DND-41 (cell line): ENCODE measurements around the gene PARP6.

ENCODE experiments used
- ATAC-seq: fragments of 200-7000 bp; cut with Tn5 transposase; 3 replicates; pipeline ENCODE4 v1.9.1; 2021; ENCODE audit warnings: low read depth; ENCODE audit not compliant: insufficient read depth
- DNase-seq: peaks from one replicate; pipeline ENCODE4 v3.0.0-alpha.2; 2020
- H2AFZ ChIP-seq: 2 replicates; pipeline ENCODE4 v1.6.0; 2012; ENCODE audit warnings: low read depth, low read length
- H3K27ac ChIP-seq: 2 replicates; pipeline ENCODE4 v1.5.1; 2012; ENCODE audit warnings: low read length, inconsistent platforms
- H3K27me3 ChIP-seq: fragments of 200-600 bp; sonication (generic); 2 replicates; pipeline ENCODE4 v1.6.0; 2012; ENCODE audit warnings: low read length, mild to moderate bottlenecking, inconsistent platforms; ENCODE audit not compliant: insufficient read depth, poor library complexity
- H3K36me3 ChIP-seq: 2 replicates; pipeline ENCODE4 v1.5.1; 2012; ENCODE audit warnings: low read length, inconsistent platforms; ENCODE audit not compliant: insufficient read depth
- H3K4me1 ChIP-seq: 2 replicates; pipeline ENCODE4 v1.5.1; 2012; ENCODE audit warnings: mild to moderate bottlenecking, low read length; ENCODE audit not compliant: insufficient read depth
- H3K4me2 ChIP-seq: 2 replicates; pipeline ENCODE4 v1.6.0; 2012; ENCODE audit warnings: mild to moderate bottlenecking, moderate library complexity, low read length, inconsistent platforms; ENCODE audit not compliant: insufficient read depth
- H3K4me3 ChIP-seq, 2 experiments: fragments of 200-600 bp in 1 of 2; shearing (Covaris generic) in 1 of 2; 2 replicates each; pipeline ENCODE4 v1.5.1; 2012 to 2016; ENCODE audit warnings: inconsistent platforms in 2 of 2, low read length in 2 of 2, mild to moderate bottlenecking in 2 of 2, low read depth in 1 of 2, moderate library complexity in 1 of 2
- H3K79me2 ChIP-seq: 2 replicates; pipeline ENCODE4 v1.6.0; 2012; ENCODE audit warnings: low read length, inconsistent platforms; ENCODE audit not compliant: insufficient read depth
- H3K9ac ChIP-seq: 2 replicates; pipeline ENCODE4 v1.6.0; 2012; ENCODE audit warnings: low read depth, mild to moderate bottlenecking, inconsistent platforms, low read length, moderate library complexity
- H3K9me3 ChIP-seq: 2 replicates; pipeline ENCODE4 v1.5.1; 2012; ENCODE audit warnings: low read length, moderate library complexity, mild to moderate bottlenecking, inconsistent platforms; ENCODE audit not compliant: insufficient read depth, severe bottlenecking
- H4K20me1 ChIP-seq: 2 replicates; pipeline ENCODE4 v1.6.0; 2012; ENCODE audit warnings: low read length; ENCODE audit not compliant: insufficient read depth
- EZH2 ChIP-seq: IDR thresholded peaks from 3 replicates; pipeline ENCODE4 v1.6.1; 2012; ENCODE audit warnings: borderline replicate concordance, low read depth, mild to moderate bottlenecking, moderate library complexity, low read length, inconsistent platforms; ENCODE audit not compliant: severe bottlenecking
- TF ChIP-seq, protein P1 (sequence below): IDR thresholded peaks from 2 replicates; pipeline ENCODE4 v1.5.1; 2012; ENCODE audit warnings: borderline replicate concordance, low read length, moderate library complexity, mild to moderate bottlenecking; ENCODE audit not compliant: poor library complexity, severe bottlenecking; ENCODE audit errors: extremely low read depth

PARP6 gene

DNA sequence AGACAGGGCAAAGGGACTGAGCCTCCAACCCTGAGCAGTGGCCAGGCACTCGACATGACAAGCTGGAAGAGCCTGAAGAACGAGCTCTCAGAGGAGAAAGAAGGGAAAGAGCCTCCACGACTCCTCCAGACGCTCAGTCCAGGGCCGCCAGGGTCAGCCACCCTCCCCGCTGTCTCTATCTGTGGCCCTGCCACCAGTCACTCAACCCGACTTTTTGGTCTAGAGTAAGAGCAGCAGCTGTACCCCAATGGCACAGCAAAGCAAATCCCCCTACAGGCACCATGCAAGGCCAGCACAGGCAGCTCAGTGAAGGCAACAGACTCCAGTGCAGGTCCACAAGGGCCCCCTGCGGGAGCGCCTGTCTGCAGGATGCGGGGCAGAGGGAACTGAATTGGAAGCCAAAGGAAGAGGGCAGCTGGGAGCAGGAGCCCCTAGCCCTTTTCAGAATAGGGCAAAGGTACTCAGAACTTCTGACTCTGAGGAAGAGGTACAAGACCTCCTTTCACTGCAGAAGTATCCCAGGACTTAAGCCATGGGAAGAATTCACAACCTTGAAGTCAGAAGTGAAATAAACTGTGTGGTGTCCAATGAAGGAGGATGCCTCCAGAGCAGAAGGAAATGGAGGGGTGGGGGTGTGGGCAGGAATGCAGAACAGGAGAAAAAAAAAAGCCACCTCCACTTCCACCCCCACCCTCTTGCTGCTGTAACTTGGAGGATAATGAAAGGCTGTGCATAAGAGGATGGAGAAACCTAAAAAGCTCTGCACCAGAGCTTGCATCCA, 66.3 kb downstream of the PARP6 start:
- no peak overlapping the region for H3K4me2 ChIP-seq
- H3K27me3 ChIP-seq: no peaks in the 10 kb centered on the region
- H3K9ac ChIP-seq: no peak overlapping the region
- no peak overlapping the region for H2AFZ ChIP-seq
- peaks cover 98% of the 10 kb centered on the region for H3K36me3 ChIP-seq
- H3K4me1 ChIP-seq: no peaks in the 10 kb centered on the region
- H3K9me3 ChIP-seq: no peaks in the 10 kb centered on the region
- no peak overlapping the region for H3K27ac ChIP-seq
- DNase-seq: no peak
- ATAC-seq: no peak
- peaks cover 2% of the 10 kb centered on the region; the same call in 1 of the 2 replicates for H3K79me2 ChIP-seq
- no peak overlapping the region for H3K4me3 ChIP-seq
- H4K20me1 ChIP-seq: peaks cover 76% of the 10 kb centered on the region
- TF ChIP-seq, protein P1, sequence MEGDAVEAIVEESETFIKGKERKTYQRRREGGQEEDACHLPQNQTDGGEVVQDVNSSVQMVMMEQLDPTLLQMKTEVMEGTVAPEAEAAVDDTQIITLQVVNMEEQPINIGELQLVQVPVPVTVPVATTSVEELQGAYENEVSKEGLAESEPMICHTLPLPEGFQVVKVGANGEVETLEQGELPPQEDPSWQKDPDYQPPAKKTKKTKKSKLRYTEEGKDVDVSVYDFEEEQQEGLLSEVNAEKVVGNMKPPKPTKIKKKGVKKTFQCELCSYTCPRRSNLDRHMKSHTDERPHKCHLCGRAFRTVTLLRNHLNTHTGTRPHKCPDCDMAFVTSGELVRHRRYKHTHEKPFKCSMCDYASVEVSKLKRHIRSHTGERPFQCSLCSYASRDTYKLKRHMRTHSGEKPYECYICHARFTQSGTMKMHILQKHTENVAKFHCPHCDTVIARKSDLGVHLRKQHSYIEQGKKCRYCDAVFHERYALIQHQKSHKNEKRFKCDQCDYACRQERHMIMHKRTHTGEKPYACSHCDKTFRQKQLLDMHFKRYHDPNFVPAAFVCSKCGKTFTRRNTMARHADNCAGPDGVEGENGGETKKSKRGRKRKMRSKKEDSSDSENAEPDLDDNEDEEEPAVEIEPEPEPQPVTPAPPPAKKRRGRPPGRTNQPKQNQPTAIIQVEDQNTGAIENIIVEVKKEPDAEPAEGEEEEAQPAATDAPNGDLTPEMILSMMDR: no peak
- no peak for TF ChIP-seq EZH2

DNA sequence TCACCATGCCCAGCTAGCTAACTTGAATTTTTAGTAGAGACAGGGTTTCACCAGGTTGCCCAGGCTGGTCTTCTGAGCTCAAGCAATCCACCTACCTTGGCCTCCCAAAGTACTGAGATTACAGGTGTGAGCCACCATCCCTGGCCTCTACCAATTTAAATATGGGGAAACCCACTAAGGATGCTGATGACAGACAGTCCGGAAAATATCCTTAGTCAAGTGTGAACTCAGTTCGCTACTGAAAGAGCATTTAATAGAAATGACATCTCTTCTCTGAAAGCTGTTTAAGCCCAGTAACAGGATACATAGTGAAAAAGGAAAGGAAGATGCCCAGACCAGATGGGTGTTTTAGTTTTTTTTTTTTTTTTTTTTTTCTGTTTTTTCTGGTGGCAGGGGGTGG, 67.1 kb downstream of the PARP6 start:
- Histone ChIP-seq H3K4me3 (no peak overlapping the region), H3K4me1 (no peaks in the 10 kb centered on the region), H3K36me3 (peaks cover 98% of the 10 kb centered on the region), H2AFZ (no peak overlapping the region), H3K27me3 (no peaks in the 10 kb centered on the region), H3K9me3 (no peaks in the 10 kb centered on the region), H3K4me2 (no peak overlapping the region), H3K9ac (no peak overlapping the region), H3K27ac (no peak overlapping the region), H4K20me1 (peaks cover 78% of the 10 kb centered on the region), H3K79me2 (0 out of 2 replicates have a peak, but pooled peaks cover 2% of the 10 kb centered on the region)
- ATAC-seq (no peak), DNase-seq (no peak)
- TF ChIP-seq EZH2: no peak
- TF ChIP-seq, protein P1: no peak

DNA sequence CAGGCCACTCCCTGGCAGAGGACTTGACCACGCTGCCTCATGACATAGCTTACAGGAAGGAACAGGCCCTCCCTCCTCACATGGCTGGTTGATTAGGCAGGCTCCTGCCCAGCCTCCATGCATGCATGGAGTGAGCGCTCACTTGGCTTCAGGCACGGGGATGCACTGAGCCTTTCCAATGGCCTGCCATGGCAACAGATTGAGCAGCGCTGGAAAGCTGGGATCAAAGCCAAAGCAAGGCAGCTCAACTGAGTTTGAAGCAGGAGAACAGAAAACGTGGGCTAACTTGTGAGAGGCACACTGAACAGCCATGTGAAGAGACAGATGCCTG, 68.9 kb downstream of the PARP6 start:
- no peak overlapping the region for H3K27ac ChIP-seq
- ATAC-seq: no peak
- no peaks in the 10 kb centered on the region for H3K27me3 ChIP-seq
- H4K20me1 ChIP-seq: peaks cover 72% of the 10 kb centered on the region
- H3K4me3 ChIP-seq: no peak overlapping the region
- no peaks in the 10 kb centered on the region for H3K79me2 ChIP-seq
- no peak overlapping the region for H3K9ac ChIP-seq
- TF ChIP-seq EZH2: no peak
- TF ChIP-seq, protein P1: no peak
- H2AFZ ChIP-seq: no peak overlapping the region
- no peaks in the 10 kb centered on the region for H3K4me1 ChIP-seq
- no peak for DNase-seq
- H3K9me3 ChIP-seq: no peaks in the 10 kb centered on the region
- peaks cover 100% of the 10 kb centered on the region for H3K36me3 ChIP-seq
- no peak overlapping the region for H3K4me2 ChIP-seq
